Small intestine (tissue), 7 donors: ENCODE results near the gene MAST2. TPM values are rescaled to one million over a fixed set of nuclear protein-coding genes. Genes with fewer than 3 reads are reported as not detected.

Experiments used
- DNase-seq, 2 donors: peaks; one replicate each; pipeline versions ENCODE4 v3.0.0 to v3.0.0-alpha.2; 2013
- FAIRE-seq: peaks from 2 replicates; lab custom pipeline; 2012; peaks lifted over from hg19 to GRCh38; lab: Jason Lieb, UNC
- H3K27ac ChIP-seq, 3 donors: one replicate each; pipeline ENCODE4 v1.5.1; 2013; ENCODE audit warnings: low read length in 2 of 3, mild to moderate bottlenecking in 2 of 3, control low read depth in 1 of 3, inconsistent platforms in 1 of 3, low read depth in 1 of 3, moderate library complexity in 1 of 3
- H3K27me3 ChIP-seq, 3 donors: one replicate each; pipeline ENCODE4 v1.6.1; 2013; ENCODE audit warnings: low read length in 3 of 3, inconsistent platforms in 1 of 3; ENCODE audit not compliant: control insufficient read depth in 3 of 3, insufficient read depth in 3 of 3
- H3K36me3 ChIP-seq, 3 donors: one replicate each; pipeline ENCODE4 v1.6.1; 2013; ENCODE audit warnings: low read length in 3 of 3, inconsistent platforms in 1 of 3, low read depth in 1 of 3, mild to moderate bottlenecking in 1 of 3, moderate library complexity in 1 of 3; ENCODE audit not compliant: control insufficient read depth in 3 of 3, insufficient read depth in 2 of 3
- H3K4me1 ChIP-seq, 3 donors: one replicate each; pipeline ENCODE4 v1.6.1; 2013; ENCODE audit warnings: low read length in 2 of 3, inconsistent platforms in 1 of 3, low read depth in 1 of 3, mild to moderate bottlenecking in 1 of 3, moderate library complexity in 1 of 3; ENCODE audit not compliant: control insufficient read depth in 3 of 3, insufficient read depth in 2 of 3
- H3K4me3 ChIP-seq, 3 donors: one replicate each; pipeline ENCODE4 v1.5.1; 2013; ENCODE audit warnings: low read length in 3 of 3, control low read depth in 1 of 3, inconsistent platforms in 1 of 3, low read depth in 1 of 3, mild to moderate bottlenecking in 1 of 3, moderate library complexity in 1 of 3
- H3K9me3 ChIP-seq, 2 donors: one replicate each; pipeline ENCODE4 v1.6.1; 2013; ENCODE audit warnings: low read depth in 1 of 2, low read length in 1 of 2; ENCODE audit not compliant: control insufficient read depth in 2 of 2, insufficient read depth in 1 of 2
- WGBS, 3 donors: extraction: QIAGEN DNeasy Blood & Tissue Kit; methylation state at CpG; one replicate each; pipeline ENCODE4 v1.1.7; 2013; 5-methylcytosine and 5-hydroxymethylcytosine counted together
- polyA plus RNA-seq, 4 donors: library from polyadenylated mRNA; stranded (reverse) in 3 of 4; unstranded in 1 of 4; fragments of 200-250 nt in 3 of 4; fragments of 120-200 nt in 1 of 4; gene quantifications; one replicate each; pipeline versions ENCODE4 v1.2.1 to v1.2.3, GENCODE V29; 2013
- donor health status: healthy with polysubstance abuse.
- donor health status: control.
- donor health status: control.
- donor health status: Bipolar disorder and iron deficiency.
- donor health status: healthy.

Gene MAST2
- polyA plus RNA-seq, 4 donors = 23.3 to 70.2 (median 41.8) TPM

GRCh38 chr1:45999507-45999906 lies 196.1 kb downstream of the MAST2 start:
- WGBS, 3 donors = 93 to 96% (median 95%) methylated on average over 2 of the region's 2 CpGs

GRCh38 chr1:46001081-46001785 lies 197.8 kb downstream of the MAST2 start:
- FAIRE-seq (no peak), DNase-seq (no peak)
- Histone ChIP-seq H3K36me3 (peaks cover 0 to 28% (median 1%) of the 10 kb centered on the region in 3 donors), H3K4me3 (no peak overlapping the region), H3K27me3 (no peaks in the 10 kb centered on the region), H3K4me1 (no peaks in the 10 kb centered on the region), H3K9me3 (no peaks in the 10 kb centered on the region), H3K27ac (no peak overlapping the region)
- WGBS, 3 donors = 84 to 91% (median 88%) methylated on average over 3 of the region's 3 CpGs

More at GRCh38 chr1:45999507-45999906, 196.1 kb downstream of the MAST2 start:
- DNase-seq (no peak), FAIRE-seq (no peak)
- Histone ChIP-seq H3K27ac (no peak overlapping the region), H3K27me3 (no peaks in the 10 kb centered on the region), H3K4me3 (no peak overlapping the region), H3K36me3 (peaks cover 0 to 18% (median 0%) of the 10 kb centered on the region in 3 donors), H3K9me3 (no peaks in the 10 kb centered on the region), H3K4me1 (no peaks in the 10 kb centered on the region)

- Histone ChIP-seq H3K4me3 (no peak overlapping the region), H3K27me3 (no peaks in the 10 kb centered on the region), H3K9me3 (no peaks in the 10 kb centered on the region), H3K27ac (no peak overlapping the region), H3K36me3 (peaks cover 3 to 37% (median 9%) of the 10 kb centered on the region in 3 donors), H3K4me1 (no peaks in the 10 kb centered on the region)
- 94 to 98% (median 94%) methylated on average over 3 of the region's 3 CpGs for WGBS, 3 donors
- no peak for DNase-seq
- FAIRE-seq = no peak
Observed at GRCh38 chr1:46002551-46003150, 199.2 kb downstream of the MAST2 start.

- WGBS, 3 donors = 84 to 90% (median 86%) methylated on average over 5 of the region's 5 CpGs
- FAIRE-seq = no peak
Observed at GRCh38 chr1:46003315-46003714, 199.9 kb downstream of the MAST2 start.

DNA sequence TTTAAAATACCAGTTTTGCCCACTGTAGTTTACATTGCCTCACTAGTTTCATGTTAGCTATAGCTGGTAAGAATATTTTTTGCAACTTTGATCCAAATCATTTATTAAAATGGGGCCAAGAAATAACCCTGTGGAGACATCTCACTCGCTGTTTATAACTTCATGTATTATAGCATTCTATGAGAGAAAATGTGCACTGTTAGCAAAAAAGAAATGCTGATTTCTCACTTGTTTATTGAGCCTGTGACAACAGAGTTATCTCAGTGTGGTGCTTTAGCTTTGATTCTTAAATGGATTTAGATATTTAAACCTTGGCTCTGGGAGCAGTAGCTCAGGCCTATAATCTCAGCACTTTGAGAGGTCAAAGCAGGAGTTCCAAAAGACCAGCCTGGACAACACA lies 201.1 kb downstream of the MAST2 start:
- 93 to 100% (median 97%) methylated on average over 1 of the region's 1 CpG for WGBS, 3 donors
- Histone ChIP-seq H3K4me3 (no peak overlapping the region), H3K4me1 (no peaks in the 10 kb centered on the region), H3K27me3 (no peaks in the 10 kb centered on the region), H3K36me3 (peaks cover 14 to 51% (median 18%) of the 10 kb centered on the region in 3 donors), H3K27ac (no peak overlapping the region), H3K9me3 (no peaks in the 10 kb centered on the region)
- no peak for DNase-seq
- no peak for FAIRE-seq

More at GRCh38 chr1:46003315-46003714, 199.9 kb downstream of the MAST2 start:
- Histone ChIP-seq H3K9me3 (no peaks in the 10 kb centered on the region), H3K4me3 (no peak overlapping the region), H3K27ac (no peak overlapping the region), H3K36me3 (peaks cover 8 to 41% (median 10%) of the 10 kb centered on the region in 3 donors), H3K27me3 (no peaks in the 10 kb centered on the region), H3K4me1 (no peaks in the 10 kb centered on the region)
- no peak for DNase-seq

GRCh38 chr1:46005594-46005993 lies 202.2 kb downstream of the MAST2 start:
- H3K4me3 ChIP-seq = no peak overlapping the region
- DNase-seq (no peak), FAIRE-seq (no peak)
- H3K4me1 ChIP-seq = no peaks in the 10 kb centered on the region
- WGBS, 3 donors = 91 to 94% (median 92%) methylated on average over 1 of the region's 1 CpG
- H3K27me3 ChIP-seq = no peaks in the 10 kb centered on the region
- H3K36me3 ChIP-seq = peaks cover 14 to 54% (median 26%) of the 10 kb centered on the region in 3 donors
- no peaks in the 10 kb centered on the region for H3K9me3 ChIP-seq
- H3K27ac ChIP-seq = no peak overlapping the region

DNA sequence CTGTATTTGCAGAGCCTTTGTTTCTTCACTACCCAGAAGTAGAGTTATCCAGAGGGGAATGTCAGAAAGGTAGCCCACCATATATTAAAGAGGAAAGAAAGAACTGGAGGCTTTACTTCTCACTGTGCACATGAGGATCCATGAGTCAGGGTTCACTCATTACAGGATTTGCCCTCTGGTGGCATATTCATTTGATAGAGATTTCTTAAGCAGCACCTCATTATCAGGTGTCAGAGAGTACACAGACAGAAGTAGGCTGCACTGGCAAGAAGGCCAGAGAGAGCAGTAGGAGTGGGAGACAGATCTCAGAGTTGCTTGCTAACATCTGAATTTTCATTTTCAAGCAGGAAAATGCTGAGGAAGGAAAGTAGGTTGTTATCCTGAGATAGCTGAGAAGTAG lies 205.2 kb downstream of the MAST2 start:
- DNase-seq (peak in 1 of 2 donors; percentile 25), FAIRE-seq (no peak)
- Histone ChIP-seq H3K4me1 (no peaks in the 10 kb centered on the region), H3K4me3 (no peak overlapping the region), H3K9me3 (no peaks in the 10 kb centered on the region), H3K36me3 (peaks cover 14 to 60% (median 26%) of the 10 kb centered on the region in 3 donors), H3K27ac (no peak overlapping the region), H3K27me3 (no peaks in the 10 kb centered on the region)

DNA sequence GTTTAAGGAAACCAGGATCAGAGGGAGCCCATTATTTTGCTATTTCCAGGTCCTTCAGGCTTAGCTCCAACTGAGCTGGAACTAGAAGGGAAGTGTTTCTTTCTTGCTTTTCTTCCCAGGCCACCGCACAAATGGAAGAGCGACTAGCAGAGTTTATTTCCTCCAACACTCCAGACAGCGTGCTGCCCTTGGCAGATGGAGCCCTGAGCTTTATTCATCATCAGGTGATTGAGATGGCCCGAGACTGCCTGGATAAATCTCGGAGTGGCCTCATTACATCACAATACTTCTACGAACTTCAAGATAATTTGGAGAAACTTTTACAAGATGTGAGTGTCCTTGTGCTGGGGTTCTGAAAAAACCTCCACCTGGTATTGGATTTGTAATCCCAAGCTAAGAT lies 207.2 kb downstream of the MAST2 start:
- Histone ChIP-seq H3K4me1 (no peaks in the 10 kb centered on the region), H3K27ac (no peak overlapping the region), H3K27me3 (no peaks in the 10 kb centered on the region), H3K36me3 (peaks cover 14 to 52% (median 26%) of the 10 kb centered on the region in 3 donors), H3K4me3 (no peak overlapping the region), H3K9me3 (no peaks in the 10 kb centered on the region)
- WGBS, 3 donors = 95 to 98% (median 95%) methylated on average over 6 of the region's 6 CpGs
- no peak for DNase-seq
- no peak for FAIRE-seq
